Progenitor cell of endocrine pancreas (in vitro differentiated cells): ENCODE data around the gene LATS2. TPM values are rescaled to one million over a fixed set of nuclear protein-coding genes. Genes with fewer than 3 reads are reported as not detected.

Experiments
- DNase-seq: peaks from one replicate; pipeline ENCODE4 v3.0.0; 2021; ENCODE audit warnings: low spot score; ENCODE audit not compliant: unreplicated experiment
- H3K27ac Mint-ChIP-seq: 2 replicates; pipeline ENCODE4 v1.8.0; 2021; ENCODE audit warnings: mild to moderate bottlenecking, moderate library complexity, mixed read lengths
- H3K27me3 Mint-ChIP-seq: 2 replicates; pipeline ENCODE4 v1.8.0; 2021; ENCODE audit warnings: mixed read lengths
- H3K36me3 Mint-ChIP-seq: 2 replicates; pipeline ENCODE4 v1.8.0; 2022; ENCODE audit warnings: mixed read lengths; ENCODE audit not compliant: insufficient read depth
- H3K4me1 Mint-ChIP-seq: 2 replicates; pipeline ENCODE4 v1.8.0; 2021; ENCODE audit warnings: low read depth, mixed read lengths
- H3K4me3 Mint-ChIP-seq: 2 replicates; pipeline ENCODE4 v1.8.0; 2021; ENCODE audit warnings: low read depth, mild to moderate bottlenecking, moderate library complexity, mixed read lengths
- H3K9me3 Mint-ChIP-seq: 2 replicates; pipeline ENCODE4 v1.8.0; 2021; ENCODE audit warnings: low read depth, mixed read lengths
- CTCF ChIP-seq: fragments of 200-600 bp; sonication (generic); IDR thresholded peaks from one replicate; pipeline ENCODE4 v1.5.0; 2021; ENCODE audit warnings: antibody characterized with exemption, mild to moderate bottlenecking; ENCODE audit not compliant: unreplicated experiment
- total RNA-seq: library from RNA; stranded (reverse); gene quantifications from 2 replicates; pipeline ENCODE4 v1.2.1, GENCODE V29; 2021

The LATS2 gene
- total RNA-seq, 1 donor from 2014 or later, result 15.2 TPM

GRCh38 chr13:21078501-21078900 lies 17.1 kb upstream of the LATS2 start:
- Mint-ChIP-seq H3K27me3 (peaks cover 26% of the 10 kb centered on the region), H3K9me3 (no peaks in the 10 kb centered on the region), H3K36me3 (no peaks in the 10 kb centered on the region), H3K27ac (no peak overlapping the region), H3K4me3 (no peak overlapping the region), H3K4me1 (peaks cover 5% of the 10 kb centered on the region)
- TF ChIP-seq CTCF, result no peak
- no peak for DNase-seq

- Mint-ChIP-seq H3K36me3 (no peaks in the 10 kb centered on the region), H3K4me1 (peaks cover 5% of the 10 kb centered on the region), H3K9me3 (no peaks in the 10 kb centered on the region), H3K27ac (no peak overlapping the region), H3K27me3 (peaks cover 29% of the 10 kb centered on the region), H3K4me3 (no peak overlapping the region)
- no peak for DNase-seq
- no peak for TF ChIP-seq CTCF
These were observed 16.5 kb upstream of the LATS2 start for GRCh38 chr13:21077788-21078353.

GRCh38 chr13:21077076-21077787 lies 15.8 kb upstream of the LATS2 start:
- Mint-ChIP-seq H3K4me3 (peak overlapping the region; percentile 42), H3K9me3 (no peaks in the 10 kb centered on the region), H3K27me3 (peaks cover 30% of the 10 kb centered on the region), H3K4me1 (peaks cover 5% of the 10 kb centered on the region), H3K27ac (no peak overlapping the region), H3K36me3 (no peaks in the 10 kb centered on the region)
- DNase-seq, result no peak
- no peak for TF ChIP-seq CTCF

GRCh38 chr13:21076253-21076652 lies 14.9 kb upstream of the LATS2 start:
- Mint-ChIP-seq H3K27ac (no peak overlapping the region), H3K36me3 (no peaks in the 10 kb centered on the region), H3K9me3 (no peaks in the 10 kb centered on the region), H3K4me3 (peak overlapping the region; percentile 38), H3K4me1 (peaks cover 5% of the 10 kb centered on the region), H3K27me3 (peaks cover 33% of the 10 kb centered on the region)
- no peak for DNase-seq
- no peak for TF ChIP-seq CTCF

- no peaks in the 10 kb centered on the region for H3K36me3 Mint-ChIP-seq
- peaks cover 5% of the 10 kb centered on the region for H3K4me1 Mint-ChIP-seq
- no peaks in the 10 kb centered on the region for H3K9me3 Mint-ChIP-seq
- TF ChIP-seq CTCF, result no peak
- H3K27ac Mint-ChIP-seq, result peak overlapping the region; percentile 52
- H3K27me3 Mint-ChIP-seq, result peaks cover 37% of the 10 kb centered on the region
- peak overlapping the region; percentile 75 for H3K4me3 Mint-ChIP-seq
- peak; percentile 34 for DNase-seq
These were observed 14.2 kb upstream of the LATS2 start for GRCh38 chr13:21075379-21076249.
